HG03135 (cell line): ENCODE measurements around the gene LEFTY1.
"Not testable (repeated sequence)": the region's sequence is repeated elsewhere in the genome, so short reads cannot be mapped to it uniquely, and the experiment has no call there.

Source experiments
- ATAC-seq: cut with Tn5 transposase; IDR thresholded peaks from one replicate; pipeline ENCODE4 v1.9.1; 2021; ENCODE audit warnings: mild to moderate bottlenecking, moderate library complexity; ENCODE audit not compliant: unreplicated experiment

LEFTY1 gene

DNA sequence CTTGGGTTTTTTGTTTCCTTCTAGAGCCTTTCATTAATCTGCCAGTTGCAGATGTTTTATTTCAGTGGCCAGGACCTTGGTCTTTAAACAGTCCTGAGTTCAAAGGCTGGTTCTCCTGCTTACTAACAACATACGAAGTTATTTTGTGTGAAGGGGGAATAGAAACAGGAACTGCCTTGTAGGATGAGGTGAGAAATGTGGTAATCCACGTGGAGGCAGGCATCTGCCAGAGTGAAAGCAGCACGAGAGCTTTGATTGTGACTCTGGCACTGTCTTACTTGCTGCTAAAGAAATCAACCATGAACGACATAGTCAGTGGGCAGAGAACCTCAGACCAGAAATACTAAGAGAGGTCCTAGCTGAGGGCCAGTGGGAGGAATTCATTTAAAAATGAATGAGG is 37.1 kb downstream of the LEFTY1 start:
- ATAC-seq: peak; percentile 55

DNA sequence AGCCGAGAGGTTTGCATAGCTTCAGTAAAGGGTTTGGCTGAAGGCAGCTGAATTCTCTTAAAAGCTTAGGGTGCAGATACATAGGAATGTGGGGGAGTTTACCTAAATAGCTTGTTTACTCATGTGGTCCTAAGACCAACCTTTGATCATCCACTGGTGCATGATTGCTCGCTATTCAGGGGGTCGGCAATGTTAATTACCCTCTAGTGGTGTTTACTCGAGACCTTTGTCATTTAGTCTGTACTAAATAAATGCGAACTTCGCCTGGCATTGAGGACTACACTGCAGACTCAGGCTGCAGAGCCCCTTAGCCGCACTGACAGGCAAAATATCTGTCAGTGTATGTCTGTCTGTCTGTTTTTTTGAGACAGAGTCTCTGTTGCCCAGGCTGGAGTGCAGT is 38.6 kb downstream of the LEFTY1 start:
- ATAC-seq: no peak

DNA sequence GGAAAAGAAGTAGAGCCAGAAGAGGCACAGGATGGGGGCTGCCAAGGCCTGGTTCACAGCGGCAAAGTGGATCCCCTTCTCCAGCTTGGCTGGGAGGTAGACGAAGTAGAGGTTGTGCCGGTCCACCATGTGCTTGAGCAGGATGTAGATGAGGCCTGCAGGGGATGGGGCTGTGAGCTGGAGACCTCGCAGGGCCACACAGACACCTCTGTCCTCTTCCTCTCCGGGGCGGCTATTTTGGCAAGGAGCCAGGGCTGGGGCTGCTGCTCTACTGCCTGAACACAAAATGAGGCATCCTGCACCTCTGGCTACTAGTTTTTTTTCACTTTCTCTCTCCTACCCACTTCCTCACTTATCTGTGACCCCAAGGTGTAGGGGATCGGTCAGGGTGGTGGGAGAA is 39.0 kb downstream of the LEFTY1 start:
- no peak for ATAC-seq

DNA sequence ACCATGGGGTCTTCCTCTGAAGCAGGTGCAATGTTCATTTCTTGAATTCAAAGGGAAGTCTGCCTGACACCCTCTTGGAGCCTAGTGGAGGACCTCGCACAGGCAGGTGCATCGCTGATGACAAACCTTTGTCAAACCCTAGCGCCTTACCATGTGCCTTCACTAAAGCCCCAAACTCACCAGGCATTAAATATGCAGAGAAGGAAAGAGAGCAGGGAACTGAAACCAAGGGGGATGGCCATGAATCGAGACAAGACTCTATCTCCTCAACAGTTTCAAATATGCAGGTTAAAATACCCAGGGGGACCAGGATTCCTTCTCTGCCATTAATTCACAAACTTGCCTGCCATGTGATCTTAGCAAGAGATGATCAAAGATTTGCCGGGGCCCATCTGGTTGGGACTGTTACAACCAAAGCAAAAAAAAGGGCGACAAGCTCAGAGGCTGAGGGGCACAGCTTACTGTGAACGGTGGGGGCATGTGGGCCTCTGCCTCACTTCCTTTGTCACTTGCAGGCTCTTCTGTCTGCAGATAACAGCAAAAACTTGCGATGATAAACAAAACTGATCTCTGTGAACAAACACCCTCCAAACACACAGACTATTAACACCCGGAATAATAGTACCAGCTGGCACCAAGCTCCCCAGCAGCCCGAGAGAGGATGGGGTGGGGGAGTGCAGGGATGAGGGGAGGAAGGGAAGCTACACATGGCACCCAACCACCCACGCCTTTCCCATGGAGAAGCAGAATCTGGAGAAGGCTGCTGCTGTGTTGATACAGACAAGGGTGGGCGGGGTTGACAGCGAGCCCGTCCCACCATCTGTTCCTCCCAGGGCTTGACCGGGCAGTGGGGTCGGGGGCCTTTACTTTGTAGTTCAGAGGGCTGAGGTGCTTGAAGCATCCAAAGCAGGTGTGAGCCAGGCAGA is 40.7 kb downstream of the LEFTY1 start:
- peak; percentile 74 for ATAC-seq

DNA sequence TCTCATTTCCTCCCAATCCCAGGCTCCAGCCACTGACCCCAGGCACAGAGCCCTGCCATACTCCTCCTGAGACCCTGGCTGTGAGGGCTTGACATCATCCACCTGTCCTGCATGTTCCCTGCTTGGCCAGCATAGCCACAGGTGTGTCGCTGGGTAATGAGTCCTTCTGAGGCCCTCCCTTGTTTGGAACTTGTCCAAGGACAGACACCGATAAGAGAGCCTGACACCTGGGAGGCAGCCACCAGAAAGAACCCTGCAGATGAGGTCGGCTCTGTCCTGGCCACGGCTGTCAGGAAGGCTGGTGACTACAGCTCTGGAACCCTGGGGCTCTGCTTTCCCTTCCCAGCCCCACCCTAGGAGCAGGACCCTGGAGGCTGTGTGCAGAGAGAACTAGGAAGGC is 41.3 kb downstream of the LEFTY1 start:
- ATAC-seq: no peak

DNA sequence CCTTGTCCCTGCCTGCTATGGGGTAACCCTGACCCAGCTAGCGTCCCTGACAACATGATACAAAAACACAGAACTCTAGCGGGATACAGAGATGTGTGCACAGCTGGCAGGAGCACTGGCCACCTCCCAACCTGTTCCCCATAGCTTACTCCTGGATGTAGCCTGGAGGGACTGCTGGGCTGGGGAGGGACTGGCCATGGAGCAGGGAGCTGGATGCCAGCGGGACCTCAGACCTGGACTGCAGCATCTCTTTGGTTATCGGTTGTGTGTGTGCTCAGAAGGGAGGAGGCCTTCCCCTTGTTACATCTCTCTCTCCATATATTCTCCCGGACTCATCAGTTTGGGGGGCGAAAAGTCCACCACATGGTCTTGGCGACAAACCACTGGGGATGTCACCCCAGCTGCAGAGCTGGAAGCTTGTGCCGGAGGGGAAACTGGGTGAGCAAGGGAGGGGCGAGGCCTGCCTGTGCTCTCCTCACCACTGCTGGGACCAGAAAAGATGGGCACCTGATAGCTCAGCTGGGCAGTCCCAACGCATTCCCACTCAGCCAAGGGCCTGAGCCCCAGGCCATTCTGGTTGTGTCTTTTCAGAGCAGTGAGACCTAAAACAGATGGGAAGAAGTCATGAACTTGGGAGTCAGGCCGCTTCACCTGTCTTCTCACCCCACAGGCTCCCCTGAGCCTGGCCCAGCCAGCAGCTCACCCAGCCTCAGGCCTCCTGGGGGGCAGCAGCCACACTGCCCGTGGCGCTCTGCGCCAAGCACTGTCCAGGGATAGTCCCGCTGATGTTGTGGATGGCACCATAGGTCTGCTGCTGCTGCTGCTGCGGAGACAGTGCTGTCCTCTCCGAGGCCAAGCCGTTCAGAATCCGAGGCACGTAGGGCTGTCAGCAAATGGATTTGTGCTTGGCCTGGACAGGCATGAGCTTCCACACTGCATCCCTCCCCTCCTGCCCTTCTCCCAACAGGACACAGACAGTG is 42.3 kb downstream of the LEFTY1 start:
- ATAC-seq: no peak

DNA sequence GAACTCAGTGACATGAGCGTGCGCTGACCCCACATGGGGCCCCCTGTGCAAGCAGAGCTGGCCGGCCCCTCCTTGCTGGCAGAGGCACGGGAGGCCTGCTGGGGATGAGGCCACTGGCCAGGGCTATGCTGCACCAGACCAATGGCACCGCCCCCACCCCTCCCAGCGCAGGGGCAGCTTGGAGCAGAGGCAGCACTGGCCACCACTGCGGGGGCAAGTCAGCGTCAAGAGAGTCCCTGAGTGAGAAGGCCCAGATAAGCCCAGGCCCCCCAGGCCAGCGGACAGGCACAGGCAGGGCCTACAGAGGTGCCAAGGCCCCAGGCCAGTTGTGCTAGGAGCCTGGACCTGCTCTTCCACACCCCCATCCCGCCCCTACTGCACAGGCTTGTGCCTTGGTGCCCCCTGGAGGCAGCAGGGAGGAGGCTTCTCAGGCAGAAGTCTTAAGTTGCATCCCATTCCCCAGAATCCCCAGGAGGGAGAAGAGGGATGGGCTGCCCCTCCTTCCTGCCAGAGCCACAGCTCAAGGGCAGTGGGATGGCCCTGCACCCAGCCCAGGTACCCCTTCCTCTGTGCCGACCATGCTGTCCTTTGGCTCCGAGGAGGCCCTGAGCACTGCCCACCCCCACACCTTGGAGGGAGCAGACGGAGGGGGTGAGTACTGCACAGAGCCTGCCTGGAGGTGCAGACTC is 43.2 kb downstream of the LEFTY1 start:
- ATAC-seq: no peak

DNA sequence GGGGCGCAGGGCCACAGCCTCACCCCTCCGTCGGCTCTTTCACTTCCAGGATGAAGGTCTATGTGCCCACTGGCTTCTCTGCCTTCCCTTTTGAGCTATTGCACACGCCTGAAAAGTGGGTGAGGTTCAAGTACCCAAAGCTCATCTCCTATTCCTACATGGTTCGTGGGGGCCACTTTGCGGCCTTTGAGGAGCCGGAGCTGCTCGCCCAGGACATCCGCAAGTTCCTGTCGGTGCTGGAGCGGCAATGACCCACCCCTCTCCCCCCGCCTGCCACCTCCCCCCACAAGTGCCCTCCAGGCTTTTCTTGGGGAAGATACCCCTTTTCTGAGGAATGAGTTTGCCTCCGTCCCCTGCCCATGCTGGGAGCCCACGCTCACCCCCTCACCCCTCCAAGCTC is 43.8 kb downstream of the LEFTY1 start:
- ATAC-seq: no peak

DNA sequence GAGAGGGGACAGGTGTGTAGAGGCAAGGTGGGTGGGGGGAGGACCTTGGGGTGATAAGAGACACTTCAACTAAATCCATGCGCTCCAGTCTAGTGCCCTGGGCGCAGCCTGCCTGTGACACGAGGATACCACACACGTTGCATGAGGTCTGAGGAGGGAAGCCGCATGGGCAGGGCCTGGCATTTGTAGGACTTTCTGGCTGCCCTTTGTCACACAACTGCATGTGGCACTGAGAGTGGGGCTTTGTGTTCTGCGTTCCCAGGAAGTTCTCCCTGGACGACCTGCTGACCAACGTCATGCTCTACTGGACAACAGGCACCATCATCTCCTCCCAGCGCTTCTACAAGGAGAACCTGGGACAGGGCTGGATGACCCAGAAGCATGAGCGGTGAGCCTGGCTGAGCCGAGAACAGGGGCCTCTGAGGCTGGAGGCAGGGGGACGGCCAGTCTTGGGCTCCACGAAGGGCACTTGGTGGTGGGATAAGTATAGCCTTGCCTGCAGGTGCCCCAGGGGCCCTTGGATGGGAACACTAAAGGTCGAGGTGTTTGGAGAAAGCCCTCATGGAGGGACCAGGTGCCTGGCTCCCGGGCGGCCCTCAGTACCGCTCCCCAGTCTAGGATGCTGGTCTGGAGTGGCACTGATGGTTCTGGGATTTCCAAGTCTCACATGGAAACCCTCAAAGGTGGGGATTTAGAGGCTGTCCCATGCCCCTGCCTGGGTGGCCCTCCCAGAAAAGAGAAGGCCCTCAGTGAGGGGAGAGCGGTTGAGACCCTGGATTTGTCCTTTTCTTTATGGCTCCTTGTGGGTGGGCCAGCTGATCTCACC is 44.5 kb downstream of the LEFTY1 start:
- no peak for ATAC-seq

DNA sequence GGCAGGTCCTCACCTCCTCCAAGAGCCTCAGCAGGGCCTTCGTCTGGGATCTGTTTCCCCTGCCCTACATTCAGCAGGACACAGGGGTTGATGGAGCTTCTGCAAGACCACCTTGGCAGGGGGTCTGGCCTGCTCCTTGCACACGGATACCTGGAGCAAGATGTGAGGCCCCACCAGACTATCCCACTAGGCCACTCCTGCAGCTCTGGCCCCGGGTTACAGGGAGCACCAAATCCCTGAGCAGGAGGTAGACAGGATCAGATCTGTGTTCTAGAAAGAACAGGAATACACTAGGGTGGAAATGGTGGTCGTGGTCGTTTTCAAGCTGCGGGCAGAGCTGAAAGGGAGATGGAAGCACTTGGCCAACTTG is 45.5 kb downstream of the LEFTY1 start:
- no peak for ATAC-seq

DNA sequence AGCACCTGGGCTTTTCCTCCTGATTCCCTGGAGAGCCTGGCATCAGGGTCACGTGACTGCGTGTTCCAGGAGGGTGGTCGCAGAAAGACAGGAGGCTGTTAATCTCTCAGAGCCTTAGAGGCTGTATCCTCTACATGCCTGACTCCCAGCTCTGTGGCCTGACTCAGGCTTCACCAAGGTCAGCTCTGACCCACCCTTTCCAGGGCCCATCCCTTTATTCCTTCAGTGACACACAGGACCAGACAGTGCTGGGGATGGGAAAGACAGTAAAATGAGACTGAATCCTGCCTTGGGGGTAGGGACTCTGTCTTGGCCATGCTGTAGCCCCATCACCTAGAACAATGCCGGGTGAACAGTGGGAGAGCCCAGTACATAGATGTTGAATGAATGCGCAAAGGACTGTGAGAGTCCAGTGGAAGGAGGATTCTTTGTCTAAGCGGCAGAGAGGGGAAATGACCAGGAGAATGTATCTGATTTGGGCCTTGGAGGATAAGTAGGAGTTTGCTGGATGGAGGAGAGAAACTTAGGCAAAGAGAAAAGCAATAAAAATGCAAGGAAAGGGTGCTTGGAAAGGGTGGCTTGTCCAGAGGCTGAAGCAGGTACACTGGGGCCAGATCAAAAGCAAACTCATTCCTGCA is 46.0 kb downstream of the LEFTY1 start:
- ATAC-seq: no peak

DNA sequence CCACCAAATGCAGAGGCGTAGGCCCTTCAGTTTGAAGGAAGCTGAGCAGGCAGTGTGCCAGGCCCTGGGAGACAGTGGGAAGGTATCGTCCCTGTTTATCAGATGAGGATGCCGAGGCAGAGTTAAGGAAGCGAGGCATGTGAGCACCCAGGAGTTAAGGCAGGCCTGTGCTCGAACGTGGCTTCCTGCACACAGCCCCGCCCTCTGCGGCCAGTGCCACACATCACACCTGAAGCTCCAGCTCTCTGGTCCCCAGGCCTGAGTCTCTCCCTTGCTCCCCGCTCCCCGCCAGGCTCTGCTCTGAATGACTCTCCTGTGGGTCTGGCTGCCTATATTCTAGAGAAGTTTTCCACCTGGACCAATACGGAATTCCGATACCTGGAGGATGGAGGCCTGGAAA is 46.9 kb downstream of the LEFTY1 start:
- no peak for ATAC-seq

DNA sequence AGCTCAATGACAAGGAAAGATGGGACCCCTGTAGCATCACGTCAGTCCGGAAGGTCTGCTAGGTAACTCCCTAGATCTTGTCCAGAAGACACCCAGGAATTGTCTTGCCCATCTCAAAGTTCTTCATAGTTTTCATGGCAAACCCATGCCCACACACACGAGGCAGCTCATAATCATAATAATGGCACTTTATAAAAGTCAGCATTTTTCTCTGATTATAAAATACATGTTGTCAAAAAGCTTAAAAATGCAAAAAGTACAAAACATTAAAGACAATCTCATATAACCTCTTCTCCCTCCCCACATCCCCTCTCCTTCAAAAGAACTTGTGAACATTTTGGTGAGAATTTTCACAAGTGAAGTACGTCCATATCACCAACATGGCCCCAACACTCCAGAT is 48.2 kb downstream of the LEFTY1 start:
- ATAC-seq: no peak

DNA sequence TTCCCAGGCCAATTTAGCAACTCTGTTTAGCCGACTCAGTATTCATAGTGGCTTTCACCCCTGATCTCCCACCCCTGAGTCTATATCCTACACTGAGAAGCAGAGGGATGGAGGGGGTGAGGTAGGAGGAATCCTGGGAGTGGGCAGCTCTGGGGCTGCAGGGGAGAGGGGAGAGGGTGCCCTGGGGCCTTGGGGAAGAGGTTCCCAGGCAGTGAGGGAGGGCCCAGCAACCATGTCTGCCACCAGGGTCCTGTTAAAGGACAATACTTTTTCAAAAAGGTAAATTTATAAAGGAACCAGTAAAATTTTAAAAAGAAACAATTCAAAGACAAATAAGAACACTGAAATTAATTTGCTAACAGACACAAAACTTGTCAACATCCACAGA is 48.7 kb downstream of the LEFTY1 start:
- ATAC-seq: no peak

DNA sequence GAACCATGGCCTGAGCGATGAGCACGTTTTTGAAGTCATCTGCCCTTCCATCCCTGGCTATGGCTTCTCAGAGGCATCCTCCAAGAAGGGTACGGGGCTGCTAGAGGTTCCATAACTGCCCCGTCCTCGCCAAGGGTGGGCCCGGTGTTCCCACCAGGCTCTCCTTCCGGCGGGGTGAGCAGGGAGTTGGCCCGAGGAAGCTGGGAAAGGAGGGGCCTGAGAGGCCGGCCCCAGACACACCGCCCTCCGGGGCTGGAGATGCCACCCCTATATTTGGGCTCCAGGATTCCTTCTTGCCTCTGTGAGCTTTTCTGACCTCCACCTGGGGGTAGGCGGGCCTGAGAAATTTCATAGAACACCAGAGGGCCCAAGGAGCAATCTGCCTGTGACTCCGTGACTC is 50.2 kb downstream of the LEFTY1 start:
- no peak for ATAC-seq

DNA sequence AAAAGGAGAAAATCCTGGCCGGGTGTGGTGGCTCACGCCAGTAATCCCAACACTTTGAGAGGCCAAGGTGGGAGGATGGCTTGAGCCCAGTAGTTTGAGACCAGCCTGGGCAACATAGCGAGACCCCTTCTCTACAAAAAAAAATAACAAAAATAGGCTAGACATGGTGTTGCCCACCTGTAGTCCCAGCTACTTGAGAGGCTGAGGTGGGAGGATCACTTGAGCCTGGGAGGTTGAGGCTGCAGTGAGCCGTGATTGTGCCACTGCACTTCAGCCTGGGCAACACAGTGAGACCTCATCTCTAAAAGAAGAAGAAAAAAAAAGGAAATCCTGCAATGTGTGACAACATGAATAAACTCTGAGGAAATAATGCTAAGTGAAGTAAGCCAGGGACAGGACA is 52.6 kb downstream of the LEFTY1 start:
- ATAC-seq: not testable (repeated sequence)
